ENCODE measurements around the gene APOBEC2.

APOBEC2 gene

GRCh38 chr6:41071923-41072835, 19.2 kb downstream of the APOBEC2 start, which contains the start of gene OARD1:
Gene OARD1 (minus strand): TSS chr6:41072356. CDS start chr6:41071634, 722 bp downstream.
- Histone ChIP-seq H2AFZ (ENCODE audit: insufficient read depth, low read length, poor library complexity) (peak within 1 kb of the TSS; percentile 100), H4K91ac (ENCODE audit: low read depth, low read length) (peak within 1 kb of the TSS; percentile 100), H3K4me1 (ENCODE audit: control insufficient read depth in 1 of 2, insufficient read depth in 2 of 2, low read length in 2 of 2) (peaks cover 2 to 4% of the 10 kb centered on the region in 2 experiments), H2BK12ac (ENCODE audit: low read length) (peak within 1 kb of the TSS; percentile 52), H2BK120ac (ENCODE audit: insufficient read depth, low read length, poor library complexity) (peak within 1 kb of the TSS; percentile 100), H3K9me3 (ENCODE audit: insufficient read depth, low read depth, low read length) (no peaks in the 10 kb centered on the region), H3K27ac (ENCODE audit: low read depth, low read length) (peak within 1 kb of the TSS; percentile 90), H3K9ac (ENCODE audit: low read length) (peak within 1 kb of the TSS; percentile 95), H4K12ac (ENCODE audit: low read depth, low read length) (peak within 1 kb of the TSS; percentile 100), H4K8ac (ENCODE audit: low read depth, low read length) (peak within 1 kb of the TSS; percentile 98), H3K14ac (ENCODE audit: low read length) (peak within 1 kb of the TSS; percentile 100), H3K36me3 (ENCODE audit: control insufficient read depth in 1 of 2, insufficient read depth in 2 of 2, low read length in 2 of 2) (peaks cover under 1 to 2% of the 10 kb centered on the region in 2 experiments), H3K18ac (ENCODE audit: low read length) (peak within 1 kb of the TSS; percentile 100), H2AK5ac (ENCODE audit: low read length) (peak within 1 kb of the TSS; percentile 100), H3K4ac (ENCODE audit: low read depth, low read length) (peak within 1 kb of the TSS; percentile 100), H2BK5ac (ENCODE audit: low read depth, low read length, poor library complexity) (peak within 1 kb of the TSS; percentile 99), H3K79me2 (ENCODE audit: control insufficient read depth, insufficient read depth, low read length, poor library complexity) (peaks cover 21% of the 10 kb centered on the region), H3K4me2 (ENCODE audit: low read length) (peak within 1 kb of the TSS; percentile 95), H3K27me3 (ENCODE audit: insufficient read depth, low read length) (no peaks in the 10 kb centered on the region), H3K23ac (ENCODE audit: low read length) (no peak within 1 kb of the TSS), H3K4me3 (ENCODE audit: low read depth, low read length) (peak within 1 kb of the TSS; percentile 91), H3K79me1 (ENCODE audit: low read length) (peaks cover 19% of the 10 kb centered on the region)
- peak; percentile 100 for DNase-seq
- no CpG with 5 or more reads among the region's 63 CpGs for WGBS (ENCODE audit: extremely low coverage, insufficient coverage, insufficient read length)

GRCh38 chr6:41072836-41073202, 19.8 kb downstream of the APOBEC2 start, which contains the start of gene NFYA:
Gene NFYA (plus strand): TSS chr6:41072974. CDS start chr6:41079090, 6,116 bp downstream.
- H3K9ac ChIP-seq (ENCODE audit: low read length): peak within 1 kb of the TSS; percentile 95
- peaks cover 2 to 4% of the 10 kb centered on the region in 2 experiments for H3K4me1 ChIP-seq (ENCODE audit: control insufficient read depth in 1 of 2, insufficient read depth in 2 of 2, low read length in 2 of 2)
- H2BK5ac ChIP-seq (ENCODE audit: low read depth, low read length, poor library complexity): peak within 1 kb of the TSS; percentile 99
- peak within 1 kb of the TSS; percentile 100 for H2BK120ac ChIP-seq (ENCODE audit: insufficient read depth, low read length, poor library complexity)
- DNase-seq: no peak
- peak within 1 kb of the TSS; percentile 95 for H3K4me2 ChIP-seq (ENCODE audit: low read length)
- H3K4ac ChIP-seq (ENCODE audit: low read depth, low read length): peak within 1 kb of the TSS; percentile 100
- H3K14ac ChIP-seq (ENCODE audit: low read length): peak within 1 kb of the TSS; percentile 100
- peak within 1 kb of the TSS; percentile 91 for H3K4me3 ChIP-seq (ENCODE audit: low read depth, low read length)
- peak within 1 kb of the TSS; percentile 90 for H3K27ac ChIP-seq (ENCODE audit: low read depth, low read length)
- peak within 1 kb of the TSS; percentile 52 for H2BK12ac ChIP-seq (ENCODE audit: low read length)
- peak within 1 kb of the TSS; percentile 100 for H4K91ac ChIP-seq (ENCODE audit: low read depth, low read length)
- H3K79me2 ChIP-seq (ENCODE audit: control insufficient read depth, insufficient read depth, low read length, poor library complexity): peaks cover 21% of the 10 kb centered on the region
- H3K9me3 ChIP-seq (ENCODE audit: insufficient read depth, low read depth, low read length): no peaks in the 10 kb centered on the region
- H3K79me1 ChIP-seq (ENCODE audit: low read length): peaks cover 19% of the 10 kb centered on the region
- H4K8ac ChIP-seq (ENCODE audit: low read depth, low read length): peak within 1 kb of the TSS; percentile 98
- WGBS (ENCODE audit: extremely low coverage, insufficient coverage, insufficient read length): no CpG with 5 or more reads among the region's 37 CpGs
- H2AFZ ChIP-seq (ENCODE audit: insufficient read depth, low read length, poor library complexity): peak within 1 kb of the TSS; percentile 100
- peak within 1 kb of the TSS; percentile 100 for H2AK5ac ChIP-seq (ENCODE audit: low read length)
- H3K23ac ChIP-seq (ENCODE audit: low read length): no peak within 1 kb of the TSS
- peak within 1 kb of the TSS; percentile 100 for H4K12ac ChIP-seq (ENCODE audit: low read depth, low read length)
- H3K36me3 ChIP-seq (ENCODE audit: control insufficient read depth in 1 of 2, insufficient read depth in 2 of 2, low read length in 2 of 2): peaks cover 0 to 2% of the 10 kb centered on the region in 2 experiments
- H3K18ac ChIP-seq (ENCODE audit: low read length): peak within 1 kb of the TSS; percentile 100
- H3K27me3 ChIP-seq (ENCODE audit: insufficient read depth, low read length): no peaks in the 10 kb centered on the region

DNA sequence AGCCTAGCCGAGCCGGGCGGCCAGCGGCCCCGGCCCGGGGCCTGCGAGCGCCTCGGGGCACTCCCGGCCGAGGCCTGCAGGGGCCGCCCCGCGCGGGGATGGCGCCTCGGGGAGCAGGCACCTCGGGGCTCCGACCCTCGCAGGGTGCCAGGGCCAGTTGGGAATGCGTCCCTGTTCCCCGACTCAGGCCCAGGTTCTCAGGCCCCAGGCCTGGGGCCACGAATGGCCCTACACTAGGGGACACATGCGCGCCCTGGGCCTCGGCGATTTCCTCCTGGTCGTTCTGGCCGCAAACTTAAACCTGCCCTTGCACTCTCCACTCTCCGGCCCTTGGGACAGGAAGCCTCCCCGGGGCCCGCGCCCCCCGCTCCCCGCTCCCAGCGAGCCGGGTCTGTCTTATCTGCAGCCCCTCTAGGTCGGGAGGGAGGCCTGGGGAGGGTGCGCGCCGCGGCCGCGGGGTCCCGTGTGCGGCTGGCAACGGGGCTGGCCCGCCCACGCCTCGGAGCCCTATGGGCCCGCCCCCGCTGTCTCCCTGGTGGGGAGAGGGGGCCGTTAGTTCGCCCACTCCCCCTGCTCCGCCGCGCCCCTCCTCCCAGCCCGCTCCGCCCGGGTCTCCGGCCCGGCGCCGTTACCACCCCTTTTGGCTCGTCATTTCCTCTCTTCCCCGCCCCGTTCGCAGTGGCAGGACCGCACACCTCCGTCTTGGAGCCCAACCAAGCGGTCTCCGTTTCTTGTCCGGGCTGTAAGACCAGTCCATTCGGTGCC, 20.4 kb downstream of the APOBEC2 start:
- Histone ChIP-seq H3K27ac (ENCODE audit: low read depth, low read length) (peak overlapping the region; percentile 90), H2BK12ac (ENCODE audit: low read length) (peak overlapping the region; percentile 52), H3K4me1 (ENCODE audit: control insufficient read depth in 1 of 2, insufficient read depth in 2 of 2, low read length in 2 of 2) (peaks cover 2 to 4% of the 10 kb centered on the region in 2 experiments), H4K12ac (ENCODE audit: low read depth, low read length) (peak overlapping the region; percentile 100), H3K14ac (ENCODE audit: low read length) (peak overlapping the region; percentile 100), H3K79me2 (ENCODE audit: control insufficient read depth, insufficient read depth, low read length, poor library complexity) (peaks cover 21% of the 10 kb centered on the region), H3K4ac (ENCODE audit: low read depth, low read length) (peak overlapping the region; percentile 100), H3K4me3 (ENCODE audit: low read depth, low read length) (peak overlapping the region; percentile 91), H3K79me1 (ENCODE audit: low read length) (peaks cover 19% of the 10 kb centered on the region), H3K9me3 (ENCODE audit: insufficient read depth, low read depth, low read length) (no peaks in the 10 kb centered on the region), H3K27me3 (ENCODE audit: insufficient read depth, low read length) (no peaks in the 10 kb centered on the region), H2BK5ac (ENCODE audit: low read depth, low read length, poor library complexity) (peak overlapping the region; percentile 99), H4K91ac (ENCODE audit: low read depth, low read length) (peak overlapping the region; percentile 100), H3K9ac (ENCODE audit: low read length) (peak overlapping the region; percentile 95), H3K18ac (ENCODE audit: low read length) (peak overlapping the region; percentile 100), H3K23ac (ENCODE audit: low read length) (no peak overlapping the region), H3K4me2 (ENCODE audit: low read length) (peak overlapping the region; percentile 95), H3K36me3 (ENCODE audit: control insufficient read depth in 1 of 2, insufficient read depth in 2 of 2, low read length in 2 of 2) (peaks cover 0 to 2% of the 10 kb centered on the region in 2 experiments), H2BK120ac (ENCODE audit: insufficient read depth, low read length, poor library complexity) (peak overlapping the region; percentile 100), H2AFZ (ENCODE audit: insufficient read depth, low read length, poor library complexity) (peak overlapping the region; percentile 100), H2AK5ac (ENCODE audit: low read length) (peak overlapping the region; percentile 100), H4K8ac (ENCODE audit: low read depth, low read length) (peak overlapping the region; percentile 97)
- no CpG with 5 or more reads among the region's 74 CpGs for WGBS (ENCODE audit: extremely low coverage, insufficient coverage, insufficient read length)
- DNase-seq: peak; percentile 86 to 89
